AG04450 (cell line): Measurements from ENCODE around the gene C11orf54. TPM values are rescaled to one million over a fixed set of nuclear protein-coding genes. Genes with fewer than 3 reads are reported as not detected.

ENCODE experiments used
- CTCF ChIA-PET: fragments of 300-600, 350-600 bp; formaldehyde crosslinking; extraction: SDS; loops from one replicate; lab custom pipeline; 2022; ENCODE audit warnings: antibody characterized with exemption, inconsistent platforms; lab: Charles Lee
- POLR2A ChIA-PET: fragments of 350-600 bp; formaldehyde crosslinking; extraction: SDS; loops from one replicate; lab custom pipeline; 2021; ENCODE audit warnings: antibody characterized with exemption, inconsistent platforms; lab: Yijun Ruan, JAX
- DNase-seq: peaks from one replicate; pipeline ENCODE4 v3.0.0-alpha.2; 2011; ENCODE audit warnings: low read depth, low spot score
- H3K27ac ChIP-seq: one replicate; pipeline ENCODE4 v1.5.1; 2012; ENCODE audit warnings: low read depth, low read length, control low read depth
- H3K27me3 ChIP-seq: one replicate; pipeline ENCODE4 v1.6.0; 2012; ENCODE audit warnings: low read length; ENCODE audit not compliant: control insufficient read depth, insufficient read depth
- H3K4me3 ChIP-seq: 2 replicates; pipeline ENCODE4 v1.5.1; 2011; ENCODE audit warnings: mild to moderate bottlenecking, low read depth, low read length, control low read depth
- H3K9me3 ChIP-seq: 2 replicates; pipeline ENCODE4 v1.5.1; 2012; ENCODE audit warnings: low read length; ENCODE audit not compliant: control insufficient read depth, insufficient read depth
- polyA plus RNA-seq: library from polyadenylated mRNA; depleted of rRNA; stranded (reverse); fragments of >200 nt; gene quantifications from 2 replicates; pipeline ENCODE4 v1.2.3, GENCODE V29; 2011
- TF ChIP-seq, protein P1 (sequence below): IDR thresholded peaks from 2 replicates; pipeline ENCODE4 v1.5.1; 2011; ENCODE audit warnings: low read depth, low read length, control low read depth, inconsistent platforms

Gene C11orf54
- polyA plus RNA-seq, 1 experiment, result 28.0 TPM

DNA sequence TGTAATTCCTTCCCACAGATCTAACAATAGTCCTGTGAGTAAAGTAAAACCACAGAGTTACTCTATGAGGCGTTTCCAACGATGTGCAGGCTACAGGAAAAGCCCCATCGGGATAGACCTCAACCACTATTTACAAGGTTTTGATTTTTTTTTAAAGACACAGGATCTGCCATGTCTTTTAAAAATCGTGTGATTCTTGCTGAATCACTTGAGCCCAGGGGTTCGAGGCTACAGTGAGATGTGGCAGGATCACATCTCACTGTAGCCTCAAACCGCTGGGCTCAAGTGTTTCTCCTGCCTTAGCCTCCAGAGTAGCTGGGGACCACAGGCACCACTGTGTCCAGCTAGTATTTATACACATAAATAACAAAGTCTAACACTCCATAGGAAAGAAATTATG is 8.0 kb upstream of the C11orf54 start:
- no peak overlapping the region for H3K27ac ChIP-seq
- DNase-seq, result no peak
- H3K27me3 ChIP-seq, result no peaks in the 10 kb centered on the region
- POLR2A ChIA-PET, result no interaction called here
- no peak overlapping the region for H3K4me3 ChIP-seq
- H3K9me3 ChIP-seq, result no peaks in the 10 kb centered on the region
- CTCF ChIA-PET, result no interaction called here
- TF ChIP-seq, protein P1, sequence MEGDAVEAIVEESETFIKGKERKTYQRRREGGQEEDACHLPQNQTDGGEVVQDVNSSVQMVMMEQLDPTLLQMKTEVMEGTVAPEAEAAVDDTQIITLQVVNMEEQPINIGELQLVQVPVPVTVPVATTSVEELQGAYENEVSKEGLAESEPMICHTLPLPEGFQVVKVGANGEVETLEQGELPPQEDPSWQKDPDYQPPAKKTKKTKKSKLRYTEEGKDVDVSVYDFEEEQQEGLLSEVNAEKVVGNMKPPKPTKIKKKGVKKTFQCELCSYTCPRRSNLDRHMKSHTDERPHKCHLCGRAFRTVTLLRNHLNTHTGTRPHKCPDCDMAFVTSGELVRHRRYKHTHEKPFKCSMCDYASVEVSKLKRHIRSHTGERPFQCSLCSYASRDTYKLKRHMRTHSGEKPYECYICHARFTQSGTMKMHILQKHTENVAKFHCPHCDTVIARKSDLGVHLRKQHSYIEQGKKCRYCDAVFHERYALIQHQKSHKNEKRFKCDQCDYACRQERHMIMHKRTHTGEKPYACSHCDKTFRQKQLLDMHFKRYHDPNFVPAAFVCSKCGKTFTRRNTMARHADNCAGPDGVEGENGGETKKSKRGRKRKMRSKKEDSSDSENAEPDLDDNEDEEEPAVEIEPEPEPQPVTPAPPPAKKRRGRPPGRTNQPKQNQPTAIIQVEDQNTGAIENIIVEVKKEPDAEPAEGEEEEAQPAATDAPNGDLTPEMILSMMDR, result no peak

GRCh38 chr11:93734427-93735222 is 6.8 kb upstream of the C11orf54 start:
- no peaks in the 10 kb centered on the region for H3K9me3 ChIP-seq
- CTCF ChIA-PET, result interaction anchor here (0.6 kb wide), 1 partner anchor 45 kb away, joined by 3 read pairs; no protein-coding TSS in a partner anchor
- no peak for DNase-seq

DNA sequence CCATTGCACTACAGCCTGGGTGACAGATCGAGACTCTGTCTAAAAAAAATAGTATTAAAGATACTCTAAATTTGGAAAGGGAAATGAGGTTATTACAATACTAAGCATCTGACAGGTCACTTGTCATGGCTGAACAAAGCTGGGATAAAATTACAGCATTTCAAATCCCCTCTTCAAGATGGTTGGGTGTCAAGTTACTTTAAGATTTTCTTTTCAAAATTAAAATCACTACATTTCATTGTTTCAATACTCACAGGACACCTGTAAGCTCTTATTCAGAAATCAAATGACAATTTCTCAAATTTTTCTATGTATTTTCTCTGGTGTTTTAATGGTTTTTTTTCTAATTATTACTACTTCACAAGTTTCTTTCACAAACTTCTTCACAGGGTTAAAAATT is 5.8 kb upstream of the C11orf54 start:
- DNase-seq, result no peak
- Histone ChIP-seq H3K9me3 (no peaks in the 10 kb centered on the region), H3K4me3 (no peak overlapping the region), H3K27me3 (no peaks in the 10 kb centered on the region), H3K27ac (no peak overlapping the region)
- POLR2A ChIA-PET, result interaction anchor here (1.0 kb wide), 1 partner anchor 48 kb away, joined by 3 read pairs; the partner anchor contains the start of gene MED17
- TF ChIP-seq, protein P1, result no peak
- CTCF ChIA-PET, result interaction anchor here (1.4 kb wide), 1 partner anchor 448 kb away, joined by 3 read pairs; no protein-coding TSS in a partner anchor

More at GRCh38 chr11:93734427-93735222, 6.8 kb upstream of the C11orf54 start:
- no peaks in the 10 kb centered on the region for H3K27me3 ChIP-seq
- TF ChIP-seq, protein P1, result no peak
- H3K4me3 ChIP-seq, result peak overlapping the region; percentile 12; the same call in 1 of the 2 replicates
- H3K27ac ChIP-seq, result no peak overlapping the region
- POLR2A ChIA-PET, result no interaction called here

- Histone ChIP-seq H3K9me3 (no peaks in the 10 kb centered on the region; the same call in 1 of the 2 replicates), H3K27me3 (no peaks in the 10 kb centered on the region), H3K4me3 (no peak overlapping the region), H3K27ac (no peak overlapping the region)
- DNase-seq, result no peak
- ChIA-PET POLR2A (interaction anchor here (0.6 to 1.0 kb wide), 3 partner anchors 11 to 665 kb away, joined by 3 to 5 read pairs (median 3); partner anchors contain the start of gene MED17), CTCF (interaction anchor here (1.4 kb wide), 1 partner anchor 448 kb away, joined by 3 read pairs; no protein-coding TSS in a partner anchor)
- TF ChIP-seq, protein P1, result no peak
Measured at GRCh38 chr11:93736129-93736528, 5.3 kb upstream of the C11orf54 start.
